ENCODE results near the gene COX6B1. TPM values are rescaled to one million over a fixed set of nuclear protein-coding genes. Genes with fewer than 3 reads are reported as not detected.

The COX6B1 gene
- total RNA-seq, 1 donor from 2014 or later: 217 TPM

DNA sequence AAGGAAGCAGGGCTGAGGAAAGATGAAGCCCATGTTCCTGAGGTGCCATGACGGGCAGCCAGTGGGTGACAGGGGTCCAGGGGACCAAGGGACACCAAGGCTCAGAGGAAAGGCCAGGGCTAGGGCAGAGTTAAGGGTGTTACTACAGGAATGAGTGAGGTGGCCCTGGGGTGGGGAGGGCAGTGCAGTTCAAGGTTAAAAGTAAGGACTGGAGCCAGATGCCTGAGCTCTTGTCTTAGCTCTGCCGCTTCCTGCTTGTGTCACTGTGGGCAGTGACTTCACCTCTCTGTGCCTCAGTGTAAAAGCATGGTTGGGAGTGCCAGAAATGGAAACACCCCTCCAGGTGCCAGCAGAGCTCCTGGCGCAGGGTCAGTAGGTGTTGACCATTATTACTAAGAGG lies 11.5 kb upstream of the COX6B1 start:
- DNase-seq (ENCODE audit: low read depth): no peak

DNA sequence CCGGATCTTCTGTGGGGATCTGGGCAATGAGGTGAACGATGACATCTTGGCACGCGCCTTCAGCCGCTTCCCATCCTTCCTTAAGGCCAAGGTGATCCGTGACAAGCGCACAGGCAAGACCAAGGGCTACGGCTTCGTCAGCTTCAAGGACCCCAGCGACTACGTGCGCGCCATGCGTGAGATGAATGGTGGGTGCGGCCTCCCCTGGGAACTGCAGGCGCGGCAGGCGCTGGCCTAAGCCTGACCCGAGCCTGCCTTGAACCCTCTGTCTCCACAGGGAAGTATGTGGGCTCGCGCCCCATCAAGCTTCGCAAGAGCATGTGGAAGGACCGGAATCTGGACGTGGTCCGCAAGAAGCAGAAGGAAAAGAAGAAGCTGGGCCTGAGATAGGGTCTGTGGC lies 11.0 kb upstream of the COX6B1 start:
- no peak for FAIRE-seq
- peaks cover 19% of the 10 kb centered on the region for H3K36me3 ChIP-seq (ENCODE audit: control insufficient read depth, insufficient read depth, low read length)

More for the DNA sequence above, 11.5 kb upstream of the COX6B1 start:
- Histone ChIP-seq H3K4me3 (ENCODE audit: low read depth, low read length) (no peak overlapping the region), H3K27me3 (ENCODE audit: control insufficient read depth, insufficient read depth, low read length) (no peaks in the 10 kb centered on the region), H3K36me3 (ENCODE audit: control insufficient read depth, insufficient read depth, low read length) (peaks cover 21% of the 10 kb centered on the region)
- TF ChIP-seq, protein P1, sequence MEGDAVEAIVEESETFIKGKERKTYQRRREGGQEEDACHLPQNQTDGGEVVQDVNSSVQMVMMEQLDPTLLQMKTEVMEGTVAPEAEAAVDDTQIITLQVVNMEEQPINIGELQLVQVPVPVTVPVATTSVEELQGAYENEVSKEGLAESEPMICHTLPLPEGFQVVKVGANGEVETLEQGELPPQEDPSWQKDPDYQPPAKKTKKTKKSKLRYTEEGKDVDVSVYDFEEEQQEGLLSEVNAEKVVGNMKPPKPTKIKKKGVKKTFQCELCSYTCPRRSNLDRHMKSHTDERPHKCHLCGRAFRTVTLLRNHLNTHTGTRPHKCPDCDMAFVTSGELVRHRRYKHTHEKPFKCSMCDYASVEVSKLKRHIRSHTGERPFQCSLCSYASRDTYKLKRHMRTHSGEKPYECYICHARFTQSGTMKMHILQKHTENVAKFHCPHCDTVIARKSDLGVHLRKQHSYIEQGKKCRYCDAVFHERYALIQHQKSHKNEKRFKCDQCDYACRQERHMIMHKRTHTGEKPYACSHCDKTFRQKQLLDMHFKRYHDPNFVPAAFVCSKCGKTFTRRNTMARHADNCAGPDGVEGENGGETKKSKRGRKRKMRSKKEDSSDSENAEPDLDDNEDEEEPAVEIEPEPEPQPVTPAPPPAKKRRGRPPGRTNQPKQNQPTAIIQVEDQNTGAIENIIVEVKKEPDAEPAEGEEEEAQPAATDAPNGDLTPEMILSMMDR (IDR thresholded peaks at IDR 0.05; ENCODE audit: insufficient read depth, low read length, severe bottlenecking): no peak
- no peak for FAIRE-seq

GRCh38 chr19:35639321-35639639 lies 8.8 kb upstream of the COX6B1 start:
- no peaks in the 10 kb centered on the region for H3K27me3 ChIP-seq (ENCODE audit: control insufficient read depth, insufficient read depth, low read length)
- no peak overlapping the region for H3K4me3 ChIP-seq (ENCODE audit: low read depth, low read length)
- DNase-seq (ENCODE audit: low read depth) (no peak), FAIRE-seq (no peak)
- H3K36me3 ChIP-seq (ENCODE audit: control insufficient read depth, insufficient read depth, low read length): peaks cover 9% of the 10 kb centered on the region
- TF ChIP-seq, protein P1 (IDR thresholded peaks at IDR 0.05; ENCODE audit: insufficient read depth, low read length, severe bottlenecking): no peak

More for the DNA sequence above, 11.0 kb upstream of the COX6B1 start:
- H3K27me3 ChIP-seq (ENCODE audit: control insufficient read depth, insufficient read depth, low read length): no peaks in the 10 kb centered on the region
- DNase-seq (ENCODE audit: low read depth): no peak
- TF ChIP-seq, protein P1 (IDR thresholded peaks at IDR 0.05; ENCODE audit: insufficient read depth, low read length, severe bottlenecking): no peak
- H3K4me3 ChIP-seq (ENCODE audit: low read depth, low read length): no peak overlapping the region

GRCh38 chr19:35639863-35640262 lies 8.3 kb upstream of the COX6B1 start:
- no peak overlapping the region for H3K4me3 ChIP-seq (ENCODE audit: low read depth, low read length)
- peaks cover 8% of the 10 kb centered on the region for H3K36me3 ChIP-seq (ENCODE audit: control insufficient read depth, insufficient read depth, low read length)
- H3K27me3 ChIP-seq (ENCODE audit: control insufficient read depth, insufficient read depth, low read length): no peaks in the 10 kb centered on the region
- TF ChIP-seq, protein P1 (IDR thresholded peaks at IDR 0.05; ENCODE audit: insufficient read depth, low read length, severe bottlenecking): no peak
- FAIRE-seq (no peak), DNase-seq (ENCODE audit: low read depth) (no peak)

GRCh38 chr19:35641515-35642151 lies 6.5 kb upstream of the COX6B1 start, which contains the start of gene ETV2:
ETV2 (plus strand) TSS chr19:35641745; CDS start chr19:35642461, 716 bp downstream.
- FAIRE-seq (no peak), DNase-seq (ENCODE audit: low read depth) (peak; percentile 25)
- Histone ChIP-seq H3K27me3 (ENCODE audit: control insufficient read depth, insufficient read depth, low read length) (no peaks in the 10 kb centered on the region), H3K4me3 (ENCODE audit: low read depth, low read length) (no peak within 1 kb of the TSS), H3K36me3 (ENCODE audit: control insufficient read depth, insufficient read depth, low read length) (peaks cover 6% of the 10 kb centered on the region)
- TF ChIP-seq, protein P1 (IDR thresholded peaks at IDR 0.05; ENCODE audit: insufficient read depth, low read length, severe bottlenecking): no peak

GRCh38 chr19:35642312-35642711 lies 5.8 kb upstream of the COX6B1 start:
- TF ChIP-seq, protein P1 (IDR thresholded peaks at IDR 0.05; ENCODE audit: insufficient read depth, low read length, severe bottlenecking): no peak
- Histone ChIP-seq H3K4me3 (ENCODE audit: low read depth, low read length) (no peak overlapping the region), H3K27me3 (ENCODE audit: control insufficient read depth, insufficient read depth, low read length) (no peaks in the 10 kb centered on the region), H3K36me3 (ENCODE audit: control insufficient read depth, insufficient read depth, low read length) (peaks cover 5% of the 10 kb centered on the region)
- DNase-seq (ENCODE audit: low read depth) (no peak), FAIRE-seq (no peak)

Measured in bronchial epithelial cell (primary cell).